K562 (cell line): ENCODE measurements around the gene RALB. TPM values are rescaled to one million over a fixed set of nuclear protein-coding genes. Genes with fewer than 3 reads are reported as not detected.

Source experiments
- ATAC-seq: fragments of 200-7000 bp; cut with Tn5 transposase; 3 replicates; pipeline ENCODE4 v1.9.1; 2020; ENCODE audit warnings: moderate library complexity
- BruUV-seq: library from RNA; stranded (reverse); fragments of 400-500 nt; replicated peaks from 2 replicates; lab custom pipeline; 2021; lab: Mats Ljungman, UMichigan
- CTCF ChIA-PET: fragments of 300-600 bp; formaldehyde crosslinking; extraction: SDS; loops from one replicate; lab custom pipeline; 2021; ENCODE audit warnings: low intra/inter-chr PET ratio; lab: Yijun Ruan, JAX
- POLR2A ChIA-PET: fragments of 300-600, 350-650 bp; sonication (Branson Sonifier 250); formaldehyde crosslinking; extraction: SDS; loops from one replicate; lab custom pipeline; 2021; ENCODE audit warnings: antibody characterized with exemption, inconsistent platforms; lab: Yijun Ruan, JAX
- DNase-seq, 4 experiments: peaks; one replicate each; pipeline versions ENCODE4 v3.0.0 to v3.0.0-alpha.2; 2011 to 2018; ENCODE audit warnings: low spot score in 3 of 4, mixed read lengths in 3 of 4; ENCODE audit errors: extremely low read depth in 1 of 4
- FAIRE-seq: peaks from 2 replicates; lab custom pipeline; 2011; peaks lifted over from hg19 to GRCh38; lab: Jason Lieb, UNC
- H2AFZ ChIP-seq: 2 replicates; pipeline ENCODE4 v1.6.0; 2011; ENCODE audit warnings: low read depth, low read length, control low read depth, inconsistent platforms
- H3K27ac ChIP-seq: fragments of 200-600 bp; 3 replicates; pipeline ENCODE4 v1.8.0; 2011; ENCODE audit warnings: low read depth, mild to moderate bottlenecking, control low read depth, inconsistent platforms, low read length, moderate library complexity, mixed read lengths; ENCODE audit errors: extremely low read depth
- H3K27me3 ChIP-seq, 2 experiments: fragments of 300-600 bp in 1 of 2; 2 replicates in 1 of 2; 3 replicates in 1 of 2; pipeline versions ENCODE4 v1.6.0 to v1.8.0; 2011; ENCODE audit warnings: inconsistent platforms in 2 of 2, low read length in 2 of 2, mild to moderate bottlenecking in 1 of 2, mixed read lengths in 1 of 2, moderate library complexity in 1 of 2; ENCODE audit not compliant: control insufficient read depth in 2 of 2, insufficient read depth in 2 of 2
- H3K36me3 ChIP-seq: fragments of 300-600 bp; 3 replicates; pipeline ENCODE4 v1.8.0; 2011; ENCODE audit warnings: mild to moderate bottlenecking, low read length, inconsistent platforms; ENCODE audit not compliant: control insufficient read depth, insufficient read depth
- H3K4me1 ChIP-seq, 2 experiments: fragments of 200-600 bp in 1 of 2; replicated peaks in 1 of 2; 2 replicates in 1 of 2; 3 replicates in 1 of 2; pipeline versions ENCODE4 v1.5.1 to v1.8.0; 2011; ENCODE audit warnings: inconsistent platforms in 2 of 2, low read length in 2 of 2, mild to moderate bottlenecking in 1 of 2, mixed read lengths in 1 of 2, moderate library complexity in 1 of 2; ENCODE audit not compliant: control insufficient read depth in 2 of 2, insufficient read depth in 2 of 2
- H3K4me2 ChIP-seq: 2 replicates; pipeline ENCODE4 v1.6.1; 2011; ENCODE audit warnings: low read length, control low read depth, inconsistent platforms, mixed read lengths; ENCODE audit not compliant: insufficient read depth
- H3K4me3 ChIP-seq: fragments of 200-600 bp; sonication (generic), shearing (Covaris generic); 2 replicates; pipeline ENCODE4 v1.5.1; 2016; ENCODE audit warnings: control low read depth, inconsistent platforms
- H3K79me2 ChIP-seq: fragments of 200-600 bp; 3 replicates; pipeline ENCODE4 v1.8.0; 2011; ENCODE audit warnings: low read length, inconsistent platforms; ENCODE audit not compliant: control insufficient read depth, insufficient read depth
- H3K9ac ChIP-seq, 2 experiments: 2 replicates each; pipeline versions ENCODE4 v1.6.0 to v1.6.1; 2011; ENCODE audit warnings: low read depth in 2 of 2, low read length in 2 of 2, control low read depth in 1 of 2, inconsistent platforms in 1 of 2, mild to moderate bottlenecking in 1 of 2, mixed read lengths in 1 of 2; ENCODE audit not compliant: insufficient read depth in 1 of 2
- H3K9me1 ChIP-seq: one replicate; pipeline ENCODE4 v1.6.0; 2011; ENCODE audit warnings: inconsistent platforms, mild to moderate bottlenecking, low read length, moderate library complexity; ENCODE audit not compliant: control insufficient read depth, insufficient read depth
- H3K9me3 ChIP-seq: replicated peaks from 2 replicates; pipeline ENCODE4 v1.5.1; 2011; ENCODE audit warnings: low read depth, low read length, inconsistent platforms; ENCODE audit not compliant: control insufficient read depth, insufficient read depth
- H4K20me1 ChIP-seq: replicated peaks from 2 replicates; pipeline ENCODE4 v1.6.1; 2011; ENCODE audit warnings: low read length, inconsistent platforms, mixed read lengths; ENCODE audit not compliant: control insufficient read depth, insufficient read depth
- EHMT2 ChIP-seq: fragments of 450-650 bp; IDR thresholded peaks from 2 replicates; pipeline ENCODE4 v1.6.1; 2018; ENCODE audit warnings: antibody characterized with exemption
- ELF1 ChIP-seq: fragments of 200-800 bp; sonication (Bioruptor generic); IDR thresholded peaks from 2 replicates; pipeline ENCODE4 v1.6.1; 2016; ENCODE audit warnings: missing genetic modification characterization, missing compliant biosample characterization
- KLF13 ChIP-seq: fragments of 450-650 bp; IDR thresholded peaks from 2 replicates; pipeline ENCODE4 v1.6.1; 2016; ENCODE audit warnings: missing genetic modification characterization, low read depth, mild to moderate bottlenecking, missing compliant biosample characterization, moderate library complexity, borderline replicate concordance
- NFXL1 ChIP-seq: fragments of 450-650 bp; formaldehyde crosslinking; IDR thresholded peaks from 2 replicates; pipeline ENCODE4 v1.4.0; 2021; ENCODE audit warnings: mild to moderate bottlenecking
- ZBTB12 ChIP-seq: fragments of 250-450 bp; sonication (Bioruptor Pico); IDR thresholded peaks from 2 replicates; pipeline ENCODE4 v1.4.0; 2020
- ZBTB33 ChIP-seq: sonication (generic); formaldehyde crosslinking; IDR thresholded peaks from 2 replicates; pipeline ENCODE4 v1.8.1; 2023; ENCODE audit warnings: mild to moderate bottlenecking, missing genetic modification reagents
- WGBS: fragments of 100-300 bp; shearing (Covaris generic); methylation state at CpG from one replicate; pipeline ENCODE4 v1.1.6; 2016; ENCODE audit warnings: low coverage, mixed read lengths; ENCODE audit not compliant: insufficient coverage; ENCODE audit errors: missing lambda C conversion rate; 5-methylcytosine and 5-hydroxymethylcytosine counted together
- in situ Hi-C: fragments of 300-500 bp; cut with MboI; formaldehyde crosslinking; loops from 4 replicates; pipeline ENCODE4 v1.15.0; 2018; ENCODE audit warnings: inconsistent platforms, mixed read lengths
- intact Hi-C: fragments of 100-400 bp; cut with micrococcal nuclease; formaldehyde crosslinking; loops from 2 replicates; pipeline ENCODE4 v1.14.2; 2022
- polyA plus RNA-seq, 8 experiments: library from polyadenylated mRNA; depleted of rRNA in 4 of 8; stranded (reverse) in 5 of 8; unstranded in 3 of 8; fragments of >200 nt; fragmentation: Nextera tagmentation in 2 of 8; fragmentation: Illumina TruSeq in 1 of 8; extraction: Ambion mirVana in 2 of 8; extraction: Trizol in 1 of 8; gene quantifications; 2 replicates each; pipeline versions ENCODE4 v1.2.1 to v1.2.3, GENCODE V29; 2011 to 2014; ENCODE audit warnings: inconsistent platforms in 1 of 8, missing spikeins in 1 of 8
- total RNA-seq, 7 experiments: library from RNA; depleted of rRNA in 6 of 7; stranded (reverse); fragments of >200 nt in 6 of 7; fragmentation: Illumina TruSeq in 2 of 7; extraction: Trizol in 2 of 7; gene quantifications; 2 replicates each; pipeline versions ENCODE4 v1.2.1 to v1.2.3, GENCODE V29; 2011 to 2021; ENCODE audit warnings: low replicate concordance in 1 of 7
- TF ChIP-seq, protein P1 (sequence below): fragments of 450-650 bp; formaldehyde crosslinking; IDR thresholded peaks from 2 replicates; pipeline ENCODE4 v1.4.0; 2020; ENCODE audit warnings: mild to moderate bottlenecking, mixed read lengths

Gene RALB
- total and polyA plus RNA-seq, 9 of the 15 experiments (the other 6 are each of a cell fraction or from before 2014, with no cell fraction given), result 14.8 to 65.6 (median 38.4) TPM

DNA sequence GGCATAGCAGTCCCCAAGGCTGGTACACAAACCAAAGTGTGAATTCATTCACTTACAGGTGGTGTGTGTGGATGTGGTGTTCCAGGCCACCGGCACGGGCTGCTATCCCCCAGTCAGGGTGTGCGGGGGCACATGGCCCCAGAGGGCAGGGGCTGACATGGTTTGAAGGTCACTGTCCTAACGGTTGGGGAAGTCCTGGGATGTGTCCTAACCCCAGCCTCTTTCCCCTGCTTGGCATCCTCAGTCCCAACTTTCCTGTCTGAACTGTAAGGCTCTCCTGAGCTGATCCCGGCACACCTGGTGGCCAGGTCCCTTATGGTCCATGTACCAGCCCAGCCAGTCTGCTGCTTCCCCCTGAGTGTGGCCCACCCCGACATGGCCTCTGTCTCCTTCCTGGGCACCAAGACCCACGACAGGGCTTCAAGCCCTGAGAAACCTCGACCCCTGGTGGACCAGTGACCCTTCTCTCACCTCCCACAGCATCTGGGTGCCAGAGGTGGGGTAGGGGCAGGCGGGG, 27.0 kb upstream of the RALB start:
- no TSS peak for BruUV-seq
- DNase-seq, result no peak
- Histone ChIP-seq H2AFZ (no peak overlapping the region), H3K36me3 (peaks cover 16% of the 10 kb centered on the region), H3K4me2 (no peak overlapping the region), H3K4me3 (no peak overlapping the region), H3K9ac (peak overlapping the region in 1 of 2 experiments; percentile 45; a peak in 1 of 4 replicates), H3K9me3 (0 out of 2 replicates have a peak, but pooled peaks cover 2% of the 10 kb centered on the region), H3K4me1 (peaks cover 34 to 37% of the 10 kb centered on the region in 2 experiments), H3K79me2 (peaks cover 23% of the 10 kb centered on the region), H3K9me1 (no peaks in the 10 kb centered on the region), H3K27ac (no peak overlapping the region), H3K27me3 (no peaks in the 10 kb centered on the region; a peak in 1 of 5 replicates), H4K20me1 (no peaks in the 10 kb centered on the region)
- no peak for TF ChIP-seq KLF13 (tag)
- TF ChIP-seq EHMT2, result no peak
- TF ChIP-seq ZBTB33 (CRISPR knock-in tag), result no peak
- no peak for TF ChIP-seq ZBTB12
- TF ChIP-seq, protein P1, sequence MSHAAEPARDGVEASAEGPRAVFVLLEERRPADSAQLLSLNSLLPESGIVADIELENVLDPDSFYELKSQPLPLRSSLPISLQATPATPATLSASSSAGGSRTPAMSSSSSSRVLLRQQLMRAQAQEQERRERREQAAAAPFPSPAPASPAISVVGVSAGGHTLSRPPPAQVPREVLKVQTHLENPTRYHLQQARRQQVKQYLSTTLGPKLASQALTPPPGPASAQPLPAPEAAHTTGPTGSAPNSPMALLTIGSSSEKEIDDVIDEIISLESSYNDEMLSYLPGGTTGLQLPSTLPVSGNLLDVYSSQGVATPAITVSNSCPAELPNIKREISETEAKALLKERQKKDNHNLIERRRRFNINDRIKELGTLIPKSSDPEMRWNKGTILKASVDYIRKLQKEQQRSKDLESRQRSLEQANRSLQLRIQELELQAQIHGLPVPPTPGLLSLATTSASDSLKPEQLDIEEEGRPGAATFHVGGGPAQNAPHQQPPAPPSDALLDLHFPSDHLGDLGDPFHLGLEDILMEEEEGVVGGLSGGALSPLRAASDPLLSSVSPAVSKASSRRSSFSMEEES, result no peak
- TF ChIP-seq ELF1, result no peak
- no peak for TF ChIP-seq NFXL1
- intact Hi-C loops, result no loop called here
- WGBS, result 60% methylated on average over 7 of the region's 9 CpGs
- no peak for ATAC-seq
- FAIRE-seq, result no peak
- ChIA-PET POLR2A (interaction anchor here (0.8 to 1.2 kb wide), 3 partner anchors 10 to 849 kb away, joined by 3 to 5 read pairs (median 4); no protein-coding TSS in a partner anchor), CTCF (no interaction called here)
- in situ Hi-C loops, result no loop called here
